Measurements from ENCODE around the gene METAP2.

GRCh38 chr12:95495433-95495832 is 21.5 kb downstream of the METAP2 start:
- TF ChIP-seq CTCF (IDR thresholded peaks at IDR 0.05; ENCODE audit: insufficient read depth, low read length, poor library complexity, severe bottlenecking): no peak
- TF ChIP-seq EZH2phosphoT487 (conservative IDR thresholded peaks at IDR 0.05; ENCODE audit: low read length): no peak
